ENCODE data around the gene NCMAP.

The NCMAP gene

GRCh38 chr1:24632832-24633175 lies 76.9 kb downstream of the NCMAP start:
- H3K9me3 ChIP-seq (ENCODE audit: insufficient read depth, low read depth, low read length) = no peaks in the 10 kb centered on the region
- H3K4me1 ChIP-seq (ENCODE audit: insufficient read depth, low read length) = peaks cover 7% of the 10 kb centered on the region; the same call in 1 of the 2 replicates
- no peak overlapping the region for H3K4me3 ChIP-seq (ENCODE audit: low read length)
- no peaks in the 10 kb centered on the region for H3K27me3 ChIP-seq (ENCODE audit: insufficient read depth, low read length)
- H3K36me3 ChIP-seq (ENCODE audit: insufficient read depth, low read length) = no peaks in the 10 kb centered on the region
- WGBS = no CpG with 5 or more reads among the region's 1 CpG
- H3K9ac ChIP-seq (ENCODE audit: low read depth, low read length) = no peak overlapping the region
- H3K27ac ChIP-seq (ENCODE audit: low read depth, low read length) = no peak overlapping the region

- Histone ChIP-seq H3K27ac (ENCODE audit: low read depth, low read length) (no peak overlapping the region), H3K9ac (ENCODE audit: low read depth, low read length) (no peak overlapping the region), H3K36me3 (ENCODE audit: insufficient read depth, low read length) (no peaks in the 10 kb centered on the region), H3K27me3 (ENCODE audit: insufficient read depth, low read length) (no peaks in the 10 kb centered on the region), H3K4me3 (ENCODE audit: low read length) (no peak overlapping the region), H3K9me3 (ENCODE audit: insufficient read depth, low read depth, low read length) (no peaks in the 10 kb centered on the region), H3K4me1 (ENCODE audit: insufficient read depth, low read length) (peaks cover 7% of the 10 kb centered on the region)
- 25% methylated on average over 4 of the region's 4 CpGs for WGBS
These were observed 79.4 kb downstream of the NCMAP start for GRCh38 chr1:24635195-24635843.

GRCh38 chr1:24636661-24637357 lies 80.9 kb downstream of the NCMAP start:
- WGBS = no CpG with 5 or more reads among the region's 3 CpGs
- Histone ChIP-seq H3K36me3 (ENCODE audit: insufficient read depth, low read length) (no peaks in the 10 kb centered on the region), H3K27me3 (ENCODE audit: insufficient read depth, low read length) (no peaks in the 10 kb centered on the region), H3K4me1 (ENCODE audit: insufficient read depth, low read length) (peaks cover 11% of the 10 kb centered on the region), H3K4me3 (ENCODE audit: low read length) (no peak overlapping the region), H3K27ac (ENCODE audit: low read depth, low read length) (no peak overlapping the region), H3K9me3 (ENCODE audit: insufficient read depth, low read depth, low read length) (no peaks in the 10 kb centered on the region), H3K9ac (ENCODE audit: low read depth, low read length) (no peak overlapping the region)

- H3K9ac ChIP-seq (ENCODE audit: low read depth, low read length) = no peak overlapping the region
- H3K4me3 ChIP-seq (ENCODE audit: low read length) = no peak overlapping the region
- H3K4me1 ChIP-seq (ENCODE audit: insufficient read depth, low read length) = peaks cover 5% of the 10 kb centered on the region; the same call in 1 of the 2 replicates
- no peaks in the 10 kb centered on the region for H3K36me3 ChIP-seq (ENCODE audit: insufficient read depth, low read length)
- no peaks in the 10 kb centered on the region for H3K9me3 ChIP-seq (ENCODE audit: insufficient read depth, low read depth, low read length)
- 90% methylated on average over 2 of the region's 2 CpGs for WGBS
- H3K27me3 ChIP-seq (ENCODE audit: insufficient read depth, low read length) = no peaks in the 10 kb centered on the region
- H3K27ac ChIP-seq (ENCODE audit: low read depth, low read length) = no peak overlapping the region
These were observed 83.2 kb downstream of the NCMAP start for GRCh38 chr1:24639094-24639493.

- no peaks in the 10 kb centered on the region for H3K27me3 ChIP-seq (ENCODE audit: insufficient read depth, low read length)
- peaks cover 11% of the 10 kb centered on the region; the same call in 1 of the 2 replicates for H3K4me1 ChIP-seq (ENCODE audit: insufficient read depth, low read length)
- no peak overlapping the region for H3K4me3 ChIP-seq (ENCODE audit: low read length)
- H3K36me3 ChIP-seq (ENCODE audit: insufficient read depth, low read length) = peaks cover under 1% of the 10 kb centered on the region; the same call in 1 of the 2 replicates
- 93% methylated on average over 4 of the region's 4 CpGs for WGBS
- H3K9ac ChIP-seq (ENCODE audit: low read depth, low read length) = no peak overlapping the region
- no peaks in the 10 kb centered on the region for H3K9me3 ChIP-seq (ENCODE audit: insufficient read depth, low read depth, low read length)
- H3K27ac ChIP-seq (ENCODE audit: low read depth, low read length) = no peak overlapping the region
These were observed 84.0 kb downstream of the NCMAP start for GRCh38 chr1:24639881-24640280.

- Histone ChIP-seq H3K4me3 (ENCODE audit: low read length) (no peak overlapping the region), H3K36me3 (ENCODE audit: insufficient read depth, low read length) (peaks cover 5% of the 10 kb centered on the region), H3K27ac (ENCODE audit: low read depth, low read length) (no peak overlapping the region), H3K4me1 (ENCODE audit: insufficient read depth, low read length) (peaks cover 14% of the 10 kb centered on the region; the same call in 1 of the 2 replicates), H3K9ac (ENCODE audit: low read depth, low read length) (no peak overlapping the region), H3K27me3 (ENCODE audit: insufficient read depth, low read length) (no peaks in the 10 kb centered on the region), H3K9me3 (ENCODE audit: insufficient read depth, low read depth, low read length) (no peaks in the 10 kb centered on the region)
- 93% methylated on average over 6 of the region's 7 CpGs for WGBS
These were observed 84.4 kb downstream of the NCMAP start for GRCh38 chr1:24640288-24640687.

- Histone ChIP-seq H3K4me1 (ENCODE audit: insufficient read depth, low read length) (peaks cover 14% of the 10 kb centered on the region; the same call in 1 of the 2 replicates), H3K36me3 (ENCODE audit: insufficient read depth, low read length) (peaks cover 19% of the 10 kb centered on the region), H3K9ac (ENCODE audit: low read depth, low read length) (peak overlapping the region; percentile 58), H3K4me3 (ENCODE audit: low read length) (peak overlapping the region; percentile 91), H3K9me3 (ENCODE audit: insufficient read depth, low read depth, low read length) (no peaks in the 10 kb centered on the region), H3K27me3 (ENCODE audit: insufficient read depth, low read length) (no peaks in the 10 kb centered on the region), H3K27ac (ENCODE audit: low read depth, low read length) (peak overlapping the region; percentile 3; the same call in 1 of the 2 replicates)
- 45% methylated on average over 22 of the region's 24 CpGs for WGBS
These were observed 85.8 kb downstream of the NCMAP start for GRCh38 chr1:24641646-24642151.

- no peaks in the 10 kb centered on the region for H3K9me3 ChIP-seq (ENCODE audit: insufficient read depth, low read depth, low read length)
- H3K9ac ChIP-seq (ENCODE audit: low read depth, low read length) = peak within 1 kb of the TSS; percentile 98
- H3K27ac ChIP-seq (ENCODE audit: low read depth, low read length) = peak within 1 kb of the TSS; percentile 97
- H3K4me1 ChIP-seq (ENCODE audit: insufficient read depth, low read length) = peaks cover 14% of the 10 kb centered on the region; the same call in 1 of the 2 replicates
- H3K27me3 ChIP-seq (ENCODE audit: insufficient read depth, low read length) = no peaks in the 10 kb centered on the region
- peak within 1 kb of the TSS; percentile 91 for H3K4me3 ChIP-seq (ENCODE audit: low read length)
- under 1% methylated on average over 95 of the region's 95 CpGs for WGBS
- peaks cover 29% of the 10 kb centered on the region for H3K36me3 ChIP-seq (ENCODE audit: insufficient read depth, low read length)
These were observed 86.8 kb downstream of the NCMAP start, which contains the start of gene SRRM1 for GRCh38 chr1:24642481-24643362. SRRM1 (plus strand) TSS chr1:24643302; CDS start chr1:24643327, 25 bp downstream.

GRCh38 chr1:24643363-24644099 lies 87.6 kb downstream of the NCMAP start:
- Histone ChIP-seq H3K4me3 (ENCODE audit: low read length) (peak overlapping the region; percentile 91), H3K9me3 (ENCODE audit: insufficient read depth, low read depth, low read length) (no peaks in the 10 kb centered on the region), H3K36me3 (ENCODE audit: insufficient read depth, low read length) (peaks cover 37% of the 10 kb centered on the region), H3K27ac (ENCODE audit: low read depth, low read length) (peak overlapping the region; percentile 97), H3K4me1 (ENCODE audit: insufficient read depth, low read length) (peaks cover 14% of the 10 kb centered on the region; the same call in 1 of the 2 replicates), H3K9ac (ENCODE audit: low read depth, low read length) (peak overlapping the region; percentile 98), H3K27me3 (ENCODE audit: insufficient read depth, low read length) (no peaks in the 10 kb centered on the region)
- under 1% methylated on average over 49 of the region's 53 CpGs for WGBS

- Histone ChIP-seq H3K36me3 (ENCODE audit: insufficient read depth, low read length) (peaks cover 42% of the 10 kb centered on the region), H3K4me1 (ENCODE audit: insufficient read depth, low read length) (peaks cover 14% of the 10 kb centered on the region; the same call in 1 of the 2 replicates), H3K27me3 (ENCODE audit: insufficient read depth, low read length) (no peaks in the 10 kb centered on the region), H3K9me3 (ENCODE audit: insufficient read depth, low read depth, low read length) (no peaks in the 10 kb centered on the region), H3K4me3 (ENCODE audit: low read length) (peak overlapping the region; percentile 91), H3K27ac (ENCODE audit: low read depth, low read length) (peak overlapping the region; percentile 97), H3K9ac (ENCODE audit: low read depth, low read length) (peak overlapping the region; percentile 98)
- 2% methylated on average over 9 of the region's 9 CpGs for WGBS
These were observed 88.2 kb downstream of the NCMAP start for GRCh38 chr1:24644100-24644384.

Data from HUES64 (cell line).